LHCN-M2 (cell line): Measurements from ENCODE around the gene CSRP3. TPM values are rescaled to one million over a fixed set of nuclear protein-coding genes. Genes with fewer than 3 reads are reported as not detected.

Source experiments
- DNase-seq: peaks from one replicate; pipeline ENCODE4 v3.0.0-alpha.2; 2012; ENCODE audit warnings: low read depth
- polyA plus RNA-seq: library from polyadenylated mRNA; unstranded; fragments of >200 nt; gene quantifications from one replicate; pipeline ENCODE4 v1.2.1, GENCODE V29; 2012; ENCODE audit warnings: missing spikeins
- total RNA-seq: library from RNA; depleted of rRNA; stranded (reverse); fragments of >200 nt; gene quantifications from 2 replicates; pipeline ENCODE4 v1.2.3, GENCODE V29; 2014; rRNA removed

Gene CSRP3
- 0.32 and 0.46 TPM in 2 replicates for total RNA-seq
- 0.45 TPM for polyA plus RNA-seq

- peak; percentile 58 for DNase-seq
These were observed at the start of gene CSRP3 for GRCh38 chr11:19201737-19202605. Gene CSRP3 (minus strand): TSS chr11:19201983. CDS start chr11:19192448, 9,535 bp downstream.

GRCh38 chr11:19251577-19251976 is 49.8 kb upstream of the CSRP3 start:
- DNase-seq, result no peak

GRCh38 chr11:19246816-19247215 is 45.0 kb upstream of the CSRP3 start:
- no peak for DNase-seq

- no peak for DNase-seq
These were observed 43.6 kb upstream of the CSRP3 start for GRCh38 chr11:19245351-19245750.

GRCh38 chr11:19244621-19245020 is 42.8 kb upstream of the CSRP3 start:
- peak; percentile 45 for DNase-seq

- DNase-seq, result no peak
These were observed 42.3 kb upstream of the CSRP3 start for GRCh38 chr11:19244084-19244483.

- no peak for DNase-seq
These were observed 41.8 kb upstream of the CSRP3 start for GRCh38 chr11:19243613-19244012.

- no peak for DNase-seq
These were observed 41.4 kb upstream of the CSRP3 start for GRCh38 chr11:19243143-19243542.

GRCh38 chr11:19242179-19242932 is 40.6 kb upstream of the CSRP3 start:
- DNase-seq, result no peak

- peak; percentile 27 for DNase-seq
These were observed 39.7 kb upstream of the CSRP3 start for GRCh38 chr11:19241260-19242178.

GRCh38 chr11:19240420-19241259 is 38.9 kb upstream of the CSRP3 start, which contains the start of gene E2F8:
Gene E2F8 (minus strand): TSS chr11:19240945. CDS start chr11:19240121, 824 bp downstream.
- DNase-seq, result peak; percentile 92

GRCh38 chr11:19239039-19239438 is 37.3 kb upstream of the CSRP3 start:
- no peak for DNase-seq

GRCh38 chr11:19237813-19238212 is 36.0 kb upstream of the CSRP3 start:
- no peak for DNase-seq

- DNase-seq, result no peak
These were observed 35.6 kb upstream of the CSRP3 start for GRCh38 chr11:19237381-19237780.

- DNase-seq, result no peak
These were observed 32.5 kb upstream of the CSRP3 start for GRCh38 chr11:19234231-19234817.

GRCh38 chr11:19232910-19233503 is 31.2 kb upstream of the CSRP3 start:
- peak; percentile 92 for DNase-seq

- no peak for DNase-seq
These were observed 27.9 kb upstream of the CSRP3 start for GRCh38 chr11:19229671-19230070.

- peak; percentile 80 for DNase-seq
These were observed 27.2 kb upstream of the CSRP3 start for GRCh38 chr11:19228968-19229367.

GRCh38 chr11:19226378-19227195 is 24.8 kb upstream of the CSRP3 start:
- DNase-seq, result no peak
